Naive thymus-derived CD8-positive, alpha-beta T cell (primary cell): ENCODE results near the gene SPINK1. TPM values are rescaled to one million over a fixed set of nuclear protein-coding genes. Genes with fewer than 3 reads are reported as not detected.
"Not testable (repeated sequence)": the region's sequence is repeated elsewhere in the genome, so short reads cannot be mapped to it uniquely, and the experiment has no call there.

Source experiments
- ATAC-seq, 2 donors: fragments of 150-1000 bp; cut with Tn5 transposase in 1 of 2; sonication (Bioruptor Pico), chemical (Tn5 transposase) in 1 of 2; 1 replicate in 1 of 2; 2 replicates in 1 of 2; pipeline ENCODE4 v1.10.0; 2021; ENCODE audit warnings: mild to moderate bottlenecking in 2 of 2, moderate library complexity in 2 of 2
- POLR2A ChIA-PET: fragments of 350-600 bp; sonication (Branson Sonifier 250); formaldehyde crosslinking; loops from one replicate; lab custom pipeline; 2021; ENCODE audit warnings: antibody characterized with exemption; lab: Charles Lee
- DNase-seq, 10 donors: peaks; one replicate each; pipeline versions ENCODE4 v3.0.0 to v3.0.0-alpha.2; 2020 to 2022
- H3K27ac Mint-ChIP-seq, 10 donors: one replicate each; pipeline ENCODE4 v1.8.0; 2020 to 2022; ENCODE audit warnings: mild to moderate bottlenecking in 10 of 10, mixed read lengths in 10 of 10, moderate library complexity in 4 of 10, inconsistent platforms in 1 of 10
- H3K27me3 Mint-ChIP-seq, 5 donors: one replicate each; pipeline ENCODE4 v1.8.0; 2021 to 2022; ENCODE audit warnings: mixed read lengths in 5 of 5
- H3K36me3 Mint-ChIP-seq, 3 donors: one replicate each; pipeline ENCODE4 v1.8.0; 2020 to 2022; ENCODE audit warnings: mixed read lengths in 3 of 3, mild to moderate bottlenecking in 2 of 3, inconsistent platforms in 1 of 3
- H3K4me1 Mint-ChIP-seq, 4 donors: one replicate each; pipeline ENCODE4 v1.8.0; 2021 to 2022; ENCODE audit warnings: mixed read lengths in 4 of 4
- H3K4me3 Mint-ChIP-seq, 10 donors: one replicate each; pipeline ENCODE4 v1.8.0; 2020 to 2022; ENCODE audit warnings: mild to moderate bottlenecking in 10 of 10, mixed read lengths in 10 of 10, moderate library complexity in 6 of 10, inconsistent platforms in 1 of 10
- H3K9me3 Mint-ChIP-seq, 9 donors: one replicate each; pipeline ENCODE4 v1.8.0; 2020 to 2022; ENCODE audit warnings: mixed read lengths in 9 of 9, mild to moderate bottlenecking in 3 of 9, inconsistent platforms in 1 of 9, moderate library complexity in 1 of 9
- polyA plus RNA-seq, 3 donors: library from polyadenylated mRNA; unstranded; fragments of 300-500 nt; fragmentation: Illumina TruSeq; gene quantifications; one replicate each; pipeline ENCODE4 v1.2.3, GENCODE V29; 2021
- total RNA-seq, 8 experiments: library from RNA in 2 of 8; stranded (reverse) in 2 of 8; gene quantifications; one replicate each; pipeline ENCODE4 v1.2.3 and lab custom pipeline; 2021 to 2026

The SPINK1 gene, protein sequence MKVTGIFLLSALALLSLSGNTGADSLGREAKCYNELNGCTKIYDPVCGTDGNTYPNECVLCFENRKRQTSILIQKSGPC
- total RNA-seq (not detected), polyA plus RNA-seq (not detected), total RNA-seq (lab: John Stamatoyannopoulos, UW) (0 reads per million in 6 experiments)

DNA sequence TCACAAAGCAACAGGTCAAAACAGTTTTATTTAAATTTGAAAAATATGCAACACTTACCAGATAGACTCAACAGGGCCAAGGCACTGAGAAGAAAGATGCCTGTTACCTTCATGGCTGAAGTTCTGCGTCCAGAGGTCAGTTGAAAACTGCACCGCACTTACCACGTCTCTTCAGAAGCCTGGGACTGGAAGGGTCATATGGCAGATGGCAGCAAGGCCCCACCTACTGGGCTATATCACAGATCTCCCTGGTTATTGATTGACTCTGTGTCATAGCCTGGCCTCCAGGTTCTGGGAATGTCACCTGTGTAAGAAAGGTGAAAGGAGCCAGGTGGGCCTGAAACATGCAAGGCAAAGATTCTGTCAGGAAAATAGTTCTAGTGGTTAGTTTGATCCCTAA lies at the start of gene SPINK1:
Gene SPINK1 (minus strand): TSS at position 207 of the 400 bp plus-strand sequence. CDS start 94 bp downstream, at position 113.
- no peaks in the 10 kb centered on the region for H3K36me3 Mint-ChIP-seq
- no peak within 1 kb of the TSS for H3K4me3 Mint-ChIP-seq
- no peaks in the 10 kb centered on the region for H3K4me1 Mint-ChIP-seq
- H3K27ac Mint-ChIP-seq = no peak within 1 kb of the TSS
- POLR2A ChIA-PET = no interaction called here
- no peak for DNase-seq
- H3K9me3 Mint-ChIP-seq = no peaks in the 10 kb centered on the region
- no peak for ATAC-seq
- H3K27me3 Mint-ChIP-seq = peaks cover 0 to 22% (median 0%) of the 10 kb centered on the region in 5 donors

DNA sequence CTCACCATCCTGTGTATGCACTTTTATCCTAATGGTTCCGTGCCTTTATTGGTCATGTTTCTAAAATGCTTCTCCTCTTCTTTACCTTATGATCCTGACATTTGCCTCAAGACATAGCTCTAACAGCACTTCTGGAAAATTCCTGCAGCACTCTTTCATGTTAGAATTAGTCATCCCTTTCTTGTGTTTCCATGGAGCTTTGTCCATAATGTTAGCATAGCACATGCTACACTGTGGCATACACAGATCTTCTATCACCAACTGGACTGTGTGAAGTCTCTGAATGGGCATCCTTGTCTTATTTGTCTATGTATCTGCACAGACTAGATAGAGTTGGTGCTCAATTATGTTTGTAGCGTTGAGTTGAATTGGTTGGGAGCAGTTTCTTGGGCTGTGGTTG lies 49.0 kb upstream of the SPINK1 start:
- Mint-ChIP-seq H3K4me1 (no peaks in the 10 kb centered on the region), H3K4me3 (no peak overlapping the region), H3K27ac (no peak overlapping the region), H3K27me3 (peaks cover 4 to 25% (median 10%) of the 10 kb centered on the region in 5 donors), H3K36me3 (no peaks in the 10 kb centered on the region), H3K9me3 (no peaks in the 10 kb centered on the region)
- ATAC-seq (no peak), DNase-seq (no peak)
- POLR2A ChIA-PET = no interaction called here

DNA sequence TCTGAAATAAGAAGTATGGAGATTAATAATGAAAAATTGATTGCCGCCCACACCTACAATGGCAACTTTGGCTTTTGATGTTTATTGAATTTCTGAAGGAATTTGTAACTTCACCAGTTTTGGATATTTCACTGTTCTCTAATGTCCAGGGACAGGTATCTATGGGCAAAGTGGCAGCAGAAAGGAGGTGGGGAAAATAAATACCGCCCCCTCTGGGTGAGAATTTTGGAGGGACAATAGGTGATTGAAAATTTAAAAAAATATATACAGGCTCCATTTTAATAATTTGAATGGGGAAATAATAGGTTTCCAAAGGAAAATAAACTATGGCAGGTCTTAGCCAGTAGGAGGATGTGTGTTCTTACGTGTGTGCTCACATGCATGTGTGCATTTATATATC lies 48.3 kb upstream of the SPINK1 start:
- H3K9me3 Mint-ChIP-seq = no peaks in the 10 kb centered on the region
- no peak overlapping the region for H3K4me3 Mint-ChIP-seq
- H3K4me1 Mint-ChIP-seq = no peaks in the 10 kb centered on the region
- DNase-seq (no peak), ATAC-seq (no peak)
- POLR2A ChIA-PET = no interaction called here
- no peaks in the 10 kb centered on the region for H3K36me3 Mint-ChIP-seq
- peaks cover 3 to 18% (median 10%) of the 10 kb centered on the region in 5 donors for H3K27me3 Mint-ChIP-seq
- H3K27ac Mint-ChIP-seq = no peak overlapping the region

DNA sequence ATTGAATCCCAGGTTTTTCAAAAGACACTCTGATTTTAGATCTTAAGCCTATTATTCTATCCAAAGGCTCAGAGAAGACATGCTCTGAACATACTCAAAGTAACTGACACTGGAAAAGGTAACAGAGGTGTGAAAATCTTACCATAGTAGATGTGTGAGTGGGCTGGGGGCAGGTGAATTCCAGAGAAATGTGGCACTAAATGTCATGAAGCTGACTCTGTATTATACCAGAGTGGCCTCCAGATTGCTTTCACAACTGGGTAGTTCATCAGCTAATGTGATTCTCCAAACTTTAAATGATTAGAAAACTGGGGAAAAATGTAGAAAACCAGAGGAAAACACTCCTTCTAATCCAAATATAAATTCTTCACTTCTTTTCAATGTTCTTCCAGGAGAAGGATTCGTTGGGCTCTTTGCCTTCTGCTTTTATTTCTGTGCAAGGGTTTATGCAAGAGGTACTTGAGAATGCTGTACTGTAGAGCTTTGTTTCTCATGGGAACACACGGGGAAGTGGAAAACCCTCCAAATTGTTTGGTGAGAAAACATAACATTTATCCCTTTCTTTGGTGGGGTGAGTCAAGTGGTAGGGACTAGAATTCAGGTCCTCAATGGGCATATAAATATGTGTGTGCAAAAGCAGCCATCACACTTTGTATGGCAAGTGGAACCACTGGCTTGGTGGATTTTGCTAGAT lies 46.7 kb upstream of the SPINK1 start, which contains the start of gene SCGB3A2:
Gene SCGB3A2 (plus strand): TSS at position 646 of the 694 bp plus-strand sequence. CDS start 93 bp downstream, outside the sequence.
- POLR2A ChIA-PET = no interaction called here
- DNase-seq (no peak), ATAC-seq (no peak)
- peaks cover 3 to 13% (median 6%) of the 10 kb centered on the region in 5 donors for H3K27me3 Mint-ChIP-seq
- H3K4me1 Mint-ChIP-seq = no peaks in the 10 kb centered on the region
- no peak within 1 kb of the TSS for H3K27ac Mint-ChIP-seq
- H3K36me3 Mint-ChIP-seq = no peaks in the 10 kb centered on the region
- no peak within 1 kb of the TSS for H3K4me3 Mint-ChIP-seq
- H3K9me3 Mint-ChIP-seq = no peaks in the 10 kb centered on the region

DNA sequence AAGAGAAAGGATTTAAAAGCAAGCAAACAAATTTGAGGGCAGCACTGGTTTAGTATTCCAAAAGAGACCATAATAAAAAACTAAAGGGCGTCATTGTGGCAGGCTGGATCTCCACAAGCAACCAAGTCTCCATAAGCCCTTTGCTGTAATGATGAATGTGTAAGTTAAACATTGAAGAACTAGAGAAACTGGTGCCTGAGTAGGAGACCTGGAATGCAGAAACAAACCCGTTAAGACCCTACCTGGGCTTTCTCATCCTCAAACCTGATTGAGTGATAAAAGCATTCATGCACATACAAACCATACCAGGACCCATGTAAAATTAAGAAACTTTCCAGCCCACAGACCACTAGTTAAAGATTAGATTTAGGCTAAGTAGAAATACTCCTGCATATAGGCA lies 45.2 kb upstream of the SPINK1 start:
- no peaks in the 10 kb centered on the region for H3K9me3 Mint-ChIP-seq
- POLR2A ChIA-PET = no interaction called here

DNA sequence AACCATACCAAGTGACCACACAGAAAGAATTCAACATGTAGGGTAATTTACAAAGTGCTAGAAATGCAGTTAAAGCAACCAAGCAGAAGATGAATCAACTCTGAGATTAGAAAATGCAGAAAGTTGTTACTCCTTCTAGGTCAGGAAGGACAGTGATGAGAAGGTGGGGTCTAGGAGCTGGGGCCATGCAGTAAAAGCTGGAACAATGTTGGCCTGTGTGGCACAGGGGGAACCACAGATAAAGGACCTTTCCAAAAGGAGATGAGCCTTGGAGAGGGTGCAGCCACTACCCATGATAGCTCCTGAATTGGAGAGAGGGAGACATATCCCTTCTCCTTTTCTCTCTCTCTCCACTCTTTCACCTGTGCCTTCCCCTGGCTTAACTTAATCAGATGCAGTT lies 44.7 kb upstream of the SPINK1 start:
- Mint-ChIP-seq H3K36me3 (no peaks in the 10 kb centered on the region), H3K27me3 (peaks cover 3 to 15% (median 10%) of the 10 kb centered on the region in 5 donors), H3K27ac (no peak overlapping the region), H3K4me3 (no peak overlapping the region), H3K4me1 (no peaks in the 10 kb centered on the region), H3K9me3 (no peaks in the 10 kb centered on the region)
- ATAC-seq (no peak), DNase-seq (no peak)
- POLR2A ChIA-PET = no interaction called here

More for the DNA sequence above, 45.2 kb upstream of the SPINK1 start:
- H3K4me3 Mint-ChIP-seq = no peak overlapping the region
- peaks cover 3 to 13% (median 10%) of the 10 kb centered on the region in 5 donors for H3K27me3 Mint-ChIP-seq
- ATAC-seq (no peak), DNase-seq (no peak)
- no peaks in the 10 kb centered on the region for H3K36me3 Mint-ChIP-seq
- no peak overlapping the region for H3K27ac Mint-ChIP-seq
- no peaks in the 10 kb centered on the region for H3K4me1 Mint-ChIP-seq

DNA sequence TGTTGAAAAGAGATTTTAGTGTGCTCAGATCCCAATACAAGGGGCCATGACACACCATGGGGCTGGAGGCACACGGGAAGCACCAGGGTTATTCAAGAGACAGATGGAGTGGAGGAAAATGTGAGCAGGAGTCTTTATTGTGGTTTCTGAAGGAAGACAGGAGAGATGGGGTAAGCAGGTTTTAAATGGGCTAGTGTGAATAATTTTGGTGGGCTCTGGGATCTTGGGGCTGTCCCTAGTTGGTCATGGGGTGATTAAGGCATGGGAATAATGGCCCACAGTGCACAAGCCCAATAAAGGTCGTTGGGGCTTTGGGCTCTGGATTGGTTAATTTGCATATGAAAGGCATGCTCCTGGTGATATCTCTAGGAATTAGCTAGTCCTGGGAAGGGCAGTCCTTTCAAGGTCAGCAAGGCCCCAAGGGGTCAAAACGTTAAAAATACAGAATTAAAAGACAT lies 43.5 kb upstream of the SPINK1 start:
- DNase-seq (no peak), ATAC-seq (no peak)
- Mint-ChIP-seq H3K27me3 (peaks cover 0 to 12% (median 3%) of the 10 kb centered on the region in 5 donors), H3K27ac (no peak overlapping the region), H3K36me3 (no peaks in the 10 kb centered on the region), H3K9me3 (no peaks in the 10 kb centered on the region), H3K4me1 (no peaks in the 10 kb centered on the region), H3K4me3 (no peak overlapping the region)
- POLR2A ChIA-PET = no interaction called here

DNA sequence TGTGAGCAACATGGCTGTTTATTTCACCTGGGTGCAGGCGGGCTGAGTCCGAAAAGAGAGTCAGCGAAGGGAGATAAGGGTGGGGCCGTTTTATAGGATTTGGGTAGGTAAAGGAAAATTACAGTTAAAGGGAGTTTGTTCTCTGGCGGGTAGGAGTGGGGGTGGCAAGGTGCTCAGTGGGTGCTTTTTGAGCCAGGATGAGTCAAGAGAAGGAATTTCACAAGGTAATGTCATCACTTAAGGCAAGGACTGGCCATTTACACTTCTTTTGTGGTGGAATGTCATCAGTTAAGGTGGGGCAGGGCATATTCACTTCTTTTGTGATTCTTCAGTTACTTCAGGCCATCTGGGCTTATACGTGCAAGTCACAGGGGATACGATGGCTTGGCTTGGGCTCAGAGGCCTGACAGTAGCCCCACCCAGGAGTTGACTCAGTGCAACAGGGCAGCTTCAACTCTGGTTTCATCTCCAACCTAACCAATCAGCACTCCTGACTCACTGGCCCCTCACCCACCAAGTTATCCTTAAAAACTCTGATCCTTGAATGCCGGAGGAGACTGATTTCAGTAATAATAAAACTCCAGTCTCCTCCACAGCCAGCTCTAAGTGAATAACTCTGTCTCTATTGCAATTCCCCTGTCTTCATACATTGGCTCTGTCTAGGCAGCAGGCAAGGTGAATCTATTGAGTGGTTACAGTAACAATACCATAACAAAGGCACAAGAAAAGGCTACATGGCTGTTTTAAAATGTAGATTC lies 42.8 kb upstream of the SPINK1 start:
- H3K27ac Mint-ChIP-seq, ATAC-seq, DNase-seq, H3K4me3 Mint-ChIP-seq, H3K4me1 Mint-ChIP-seq, H3K36me3 Mint-ChIP-seq, POLR2A ChIA-PET, H3K9me3 Mint-ChIP-seq: not testable (repeated sequence)
- H3K27me3 Mint-ChIP-seq = peaks cover 0 to 12% (median under 1%) of the 10 kb centered on the region in 5 donors

DNA sequence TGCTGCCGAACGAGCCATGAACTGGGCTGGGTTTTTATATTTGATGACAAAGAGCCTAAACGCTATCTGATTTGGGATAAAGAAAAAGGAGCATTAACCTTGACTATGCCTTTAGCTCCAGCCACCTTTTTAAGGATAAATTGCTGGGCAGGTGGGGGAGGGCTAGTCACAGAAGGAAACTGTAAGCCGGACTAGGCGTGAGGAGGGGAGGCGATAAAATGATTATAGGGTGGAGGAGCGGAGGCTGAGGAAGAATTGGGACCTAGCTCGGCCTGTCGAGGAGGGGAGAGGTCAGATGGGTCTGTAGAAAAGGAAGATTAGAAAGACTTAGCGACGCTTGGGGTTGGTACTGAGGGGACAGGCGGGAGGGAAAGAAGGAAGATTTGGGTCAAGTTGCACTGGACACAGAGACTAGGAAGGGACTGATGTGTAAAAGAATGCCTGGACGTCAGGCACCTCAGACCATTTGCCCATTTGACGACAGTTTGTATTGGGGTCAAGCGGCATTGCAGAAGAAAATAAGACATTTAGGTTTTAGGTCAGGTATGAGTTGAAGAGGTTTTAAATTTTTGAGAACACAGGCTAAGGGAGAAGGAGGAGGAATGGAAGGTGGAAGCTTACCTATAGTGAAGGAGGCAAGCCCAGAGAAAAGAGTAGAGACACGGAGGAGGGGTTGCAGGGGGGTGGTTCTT lies 41.4 kb upstream of the SPINK1 start:
- H3K27me3 Mint-ChIP-seq = peaks cover 0 to 12% (median 0%) of the 10 kb centered on the region in 5 donors
- DNase-seq, H3K36me3 Mint-ChIP-seq, POLR2A ChIA-PET, H3K27ac Mint-ChIP-seq, H3K9me3 Mint-ChIP-seq, ATAC-seq, H3K4me3 Mint-ChIP-seq, H3K4me1 Mint-ChIP-seq: not testable (repeated sequence)

DNA sequence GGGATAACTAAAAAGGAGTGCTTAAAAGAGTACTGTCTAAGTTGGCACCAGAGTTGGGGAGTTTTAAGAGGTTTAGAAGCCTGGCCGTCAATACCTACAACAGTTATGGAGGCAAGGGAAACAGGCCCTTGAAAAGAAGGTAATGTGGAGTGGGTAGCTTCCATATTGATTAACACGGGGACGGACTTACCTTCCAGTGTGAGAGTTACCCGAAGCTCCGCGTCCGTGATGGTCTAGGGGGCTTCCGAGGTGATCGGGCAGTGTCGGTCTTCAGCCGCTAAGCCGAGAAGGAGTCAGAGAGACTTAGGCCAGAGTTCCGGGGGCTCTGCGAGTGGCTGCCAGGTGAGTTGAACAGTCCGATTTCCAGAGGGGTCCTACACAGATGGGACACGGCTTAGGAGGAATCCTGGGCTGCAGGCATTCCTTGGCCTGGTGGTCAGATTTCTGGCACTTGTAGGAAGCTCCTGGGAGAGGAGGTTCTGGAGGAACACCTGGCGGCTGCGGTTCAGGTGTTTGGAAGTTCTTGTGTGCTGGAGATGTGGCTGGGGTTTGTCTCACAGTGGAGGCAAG lies 40.6 kb upstream of the SPINK1 start:
- DNase-seq, H3K27ac Mint-ChIP-seq, POLR2A ChIA-PET, H3K36me3 Mint-ChIP-seq, H3K4me3 Mint-ChIP-seq, ATAC-seq, H3K9me3 Mint-ChIP-seq, H3K4me1 Mint-ChIP-seq: not testable (repeated sequence)
- peaks cover 0 to 19% (median 0%) of the 10 kb centered on the region in 5 donors for H3K27me3 Mint-ChIP-seq

DNA sequence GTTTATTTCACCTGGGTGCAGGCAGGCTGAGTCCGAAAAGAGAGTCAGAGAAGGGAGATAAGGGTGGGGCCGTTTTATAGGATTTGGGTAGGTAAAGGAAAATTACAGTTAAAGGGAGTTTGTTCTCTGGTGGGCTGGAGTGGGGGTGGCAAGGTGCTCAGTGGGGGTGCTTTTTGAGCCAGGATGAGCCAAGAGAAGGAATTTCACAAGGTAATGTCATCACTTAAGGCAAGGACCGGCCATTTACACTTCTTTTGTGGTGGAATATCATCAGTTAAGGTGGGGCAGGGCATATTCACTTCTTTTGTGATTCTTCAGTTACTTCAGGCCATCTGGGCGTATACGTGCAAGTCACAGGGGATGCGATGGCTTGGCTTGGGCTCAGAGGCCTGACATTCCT lies 38.4 kb upstream of the SPINK1 start:
- H3K9me3 Mint-ChIP-seq, H3K4me1 Mint-ChIP-seq, H3K4me3 Mint-ChIP-seq, DNase-seq, H3K36me3 Mint-ChIP-seq, ATAC-seq, POLR2A ChIA-PET, H3K27ac Mint-ChIP-seq: not testable (repeated sequence)
- peaks cover 0 to 33% (median 2%) of the 10 kb centered on the region in 5 donors for H3K27me3 Mint-ChIP-seq

DNA sequence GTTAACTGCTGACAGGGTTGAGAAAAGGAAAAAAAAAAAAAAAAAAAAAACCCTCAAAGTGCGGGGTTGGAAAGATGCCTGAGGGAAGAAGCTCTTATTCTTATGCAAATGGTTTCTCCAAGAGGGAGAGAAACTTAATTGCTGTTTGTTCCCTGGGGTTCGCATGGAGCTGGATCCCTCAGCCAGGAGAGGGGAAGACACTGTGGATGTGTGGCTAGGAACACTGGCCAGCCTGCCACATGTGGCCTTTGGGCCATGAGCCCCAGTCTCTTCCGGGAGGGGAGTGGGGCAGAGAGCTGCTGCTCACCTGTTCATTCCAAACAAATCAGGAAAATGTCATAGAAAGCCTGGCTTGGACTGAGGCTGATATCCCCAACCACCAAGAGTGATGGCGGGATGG lies 37.6 kb upstream of the SPINK1 start:
- ATAC-seq = no peak
- H3K27ac Mint-ChIP-seq = no peak overlapping the region

More for the DNA sequence above, 37.6 kb upstream of the SPINK1 start:
- H3K4me3 Mint-ChIP-seq = no peak overlapping the region
- H3K4me1 Mint-ChIP-seq = no peaks in the 10 kb centered on the region
- POLR2A ChIA-PET = no interaction called here
- DNase-seq = no peak
- no peaks in the 10 kb centered on the region for H3K9me3 Mint-ChIP-seq
- no peaks in the 10 kb centered on the region for H3K36me3 Mint-ChIP-seq
- H3K27me3 Mint-ChIP-seq = peaks cover 0 to 33% (median 2%) of the 10 kb centered on the region in 5 donors
